ENCODE results near the gene ITGA1. TPM values are rescaled to one million over a fixed set of nuclear protein-coding genes. Genes with fewer than 3 reads are reported as not detected.

Gene ITGA1
- total RNA-seq, 1 donor from 2014 or later = 62.3 TPM

DNA sequence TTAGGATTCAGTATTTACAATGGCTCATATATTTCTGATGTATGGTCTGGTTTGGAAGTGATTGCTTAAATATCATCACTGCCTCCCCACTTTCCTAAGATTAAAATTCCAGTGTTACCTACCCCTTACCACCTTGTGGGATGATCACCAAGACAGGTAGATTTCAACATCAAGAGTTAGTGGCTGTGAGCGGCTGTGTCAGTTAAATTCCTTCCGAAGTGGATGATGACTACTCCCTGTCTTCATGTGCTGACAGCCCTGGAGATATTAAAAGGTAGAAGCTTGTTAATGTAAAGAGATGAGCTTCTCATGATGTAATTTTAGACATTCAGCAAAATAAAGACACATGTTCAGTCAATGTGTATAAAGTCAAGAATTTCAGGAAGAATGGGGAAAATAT, 205.7 kb downstream of the ITGA1 start:
- DNase-seq (ENCODE audit: low spot score) = no peak

DNA sequence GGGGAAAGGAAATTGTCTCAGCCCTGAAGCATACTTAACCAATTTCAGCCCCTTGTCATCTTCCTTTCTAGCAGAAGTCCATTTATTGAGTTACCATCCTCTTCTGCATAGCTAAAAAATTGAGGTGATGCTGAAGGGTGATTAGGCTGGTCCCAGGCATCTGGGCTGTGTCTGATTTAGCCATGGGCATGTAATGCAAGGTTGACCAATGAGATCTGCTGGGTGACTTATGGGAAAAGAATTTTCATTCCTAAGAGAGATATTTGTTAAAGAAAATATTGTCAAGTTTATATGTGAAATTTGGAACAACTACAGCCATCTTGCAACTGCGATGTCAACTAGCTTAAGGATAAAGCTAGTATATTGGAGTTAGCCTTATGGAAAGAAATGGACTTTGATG, 206.6 kb downstream of the ITGA1 start:
- DNase-seq (ENCODE audit: low spot score) = no peak

DNA sequence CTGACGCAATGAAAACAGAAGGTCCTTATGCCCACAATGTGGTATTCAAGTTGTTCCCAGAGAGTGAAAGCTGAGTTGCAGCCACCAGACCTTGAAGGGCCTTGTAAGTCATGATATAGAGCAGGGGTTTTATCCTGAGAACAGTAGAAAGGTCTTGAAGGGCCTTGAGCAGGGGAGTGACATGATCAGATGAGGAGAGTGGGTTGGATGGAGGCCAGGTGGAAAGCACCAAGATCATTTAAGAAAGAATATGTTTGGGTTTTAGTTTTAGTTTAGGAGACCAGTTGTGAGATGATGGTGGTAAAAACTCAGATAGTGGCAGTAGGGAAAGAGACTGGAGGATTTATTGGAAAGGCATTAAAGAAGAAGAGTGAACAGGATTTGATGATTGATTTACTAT, 207.4 kb downstream of the ITGA1 start:
- DNase-seq (ENCODE audit: low spot score) = no peak

DNA sequence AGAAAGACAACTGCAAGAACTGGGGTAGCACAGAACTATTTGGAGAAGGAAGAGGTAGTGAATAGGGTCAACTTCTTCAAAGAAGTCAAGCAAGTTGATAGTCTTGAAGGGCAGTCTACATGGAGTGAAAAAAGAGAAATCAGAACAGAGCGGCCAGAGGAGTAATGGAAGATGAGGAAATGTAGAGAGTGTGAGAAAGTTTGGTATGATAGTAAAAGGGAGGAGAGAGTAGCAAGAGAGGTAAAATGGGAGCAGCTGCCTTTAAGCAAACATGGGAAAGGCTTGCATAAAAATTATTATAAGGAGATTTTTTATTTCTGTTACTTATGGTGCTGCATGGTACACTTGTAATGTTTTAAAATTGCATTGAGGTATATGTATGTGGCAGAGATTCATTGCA, 208.2 kb downstream of the ITGA1 start:
- no peak for DNase-seq (ENCODE audit: low spot score)

DNA sequence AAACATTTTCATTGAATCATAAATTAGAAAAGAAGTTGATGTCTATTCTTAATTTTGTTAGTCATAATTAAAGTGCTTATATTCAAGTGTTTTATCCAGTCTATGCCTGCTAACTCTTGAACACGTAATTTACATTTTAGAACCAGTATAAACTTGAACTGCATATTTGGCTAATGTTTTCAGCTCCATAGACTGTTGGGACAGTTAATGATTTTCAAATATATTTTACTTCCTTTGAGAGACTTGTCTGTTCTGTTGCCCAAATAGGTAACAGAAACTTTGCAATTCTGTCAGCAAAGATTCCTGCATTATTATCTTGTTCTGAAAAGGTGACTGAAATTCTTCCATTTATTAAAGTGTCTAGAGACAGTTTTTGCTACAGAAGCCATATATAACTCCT, 209.3 kb downstream of the ITGA1 start:
- DNase-seq (ENCODE audit: low spot score) = no peak

DNA sequence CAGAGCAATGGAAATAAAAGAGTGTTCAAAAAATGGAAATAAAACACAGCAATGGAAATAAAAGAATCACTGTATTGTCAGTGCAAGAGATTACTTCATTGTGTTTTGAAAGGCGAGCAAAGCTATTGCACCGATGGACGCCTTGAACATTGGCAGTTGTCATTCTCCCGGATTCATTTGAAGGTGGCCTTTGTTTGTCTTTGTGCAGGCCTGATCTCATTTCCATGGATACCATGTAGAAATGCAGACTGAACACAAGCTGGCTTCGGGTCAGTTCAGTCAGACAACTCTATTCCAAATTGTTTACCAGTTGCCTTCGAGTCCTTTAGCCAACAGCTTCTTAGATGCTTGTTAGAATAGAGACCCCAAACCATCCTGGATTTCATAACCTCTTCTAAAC, 209.7 kb downstream of the ITGA1 start:
- DNase-seq (ENCODE audit: low spot score) = no peak

DNA sequence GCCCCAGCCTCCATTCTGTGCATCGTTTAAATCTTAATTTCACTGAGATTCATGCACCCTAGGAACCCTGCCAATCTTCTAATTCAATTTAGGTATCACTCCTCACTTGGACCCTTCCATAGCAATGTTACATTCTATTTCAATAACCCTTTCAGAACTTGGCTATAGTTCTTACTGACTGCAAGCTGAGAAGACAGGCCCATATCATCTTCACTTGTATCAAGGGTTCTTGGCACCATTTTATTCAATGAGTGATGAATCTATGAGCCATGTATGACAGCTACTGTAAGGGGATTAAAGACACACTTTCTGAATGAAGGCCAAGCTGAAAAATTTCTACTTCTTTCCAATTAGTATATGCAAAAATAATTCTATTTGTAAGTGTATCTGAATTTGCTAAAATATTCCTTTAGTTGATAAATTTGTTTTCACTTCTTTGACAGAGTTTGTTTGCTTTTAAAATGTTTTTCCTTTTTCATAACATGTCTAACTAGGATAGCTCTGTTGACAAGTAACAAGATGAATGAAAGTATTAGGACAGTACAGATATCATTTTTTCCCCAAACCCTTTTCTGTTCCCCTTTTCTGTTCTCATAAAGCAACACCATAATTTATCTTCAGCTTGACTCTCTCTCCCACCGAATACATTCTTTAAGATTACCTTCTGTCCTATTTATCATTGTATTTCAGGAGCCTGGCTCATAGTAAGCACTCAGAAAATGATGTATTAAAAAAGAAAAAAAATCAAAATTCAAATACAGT, 211.0 kb downstream of the ITGA1 start:
- no peak for DNase-seq (ENCODE audit: low spot score)

DNA sequence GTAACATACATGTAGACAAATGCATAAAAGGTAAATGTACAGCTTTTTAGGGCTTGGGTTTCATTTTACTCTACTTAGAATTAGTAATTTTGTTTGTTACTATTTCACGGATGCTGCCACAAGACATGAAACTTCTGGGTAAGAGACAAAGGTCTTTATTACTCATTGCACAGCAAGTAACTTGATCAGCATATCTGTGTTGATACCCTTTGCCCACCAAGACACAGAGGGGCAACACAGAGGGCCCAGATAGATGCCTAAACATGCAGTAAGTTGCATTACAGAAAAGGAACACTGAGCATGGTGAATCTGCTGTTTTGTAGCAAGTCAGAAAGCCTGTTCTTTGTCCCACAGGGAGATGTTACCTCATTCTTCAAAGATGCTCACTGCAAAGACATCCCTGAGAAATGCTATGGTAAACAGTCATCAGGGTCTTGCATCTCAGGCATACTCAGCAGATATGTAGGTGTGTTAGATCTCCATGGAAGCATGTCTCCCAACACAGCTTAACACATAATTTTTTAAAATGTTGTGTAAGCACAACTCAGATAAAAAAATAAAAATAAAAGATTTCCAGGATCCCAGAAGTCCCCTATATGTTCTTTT, 211.7 kb downstream of the ITGA1 start:
- DNase-seq (ENCODE audit: low spot score) = no peak

DNA sequence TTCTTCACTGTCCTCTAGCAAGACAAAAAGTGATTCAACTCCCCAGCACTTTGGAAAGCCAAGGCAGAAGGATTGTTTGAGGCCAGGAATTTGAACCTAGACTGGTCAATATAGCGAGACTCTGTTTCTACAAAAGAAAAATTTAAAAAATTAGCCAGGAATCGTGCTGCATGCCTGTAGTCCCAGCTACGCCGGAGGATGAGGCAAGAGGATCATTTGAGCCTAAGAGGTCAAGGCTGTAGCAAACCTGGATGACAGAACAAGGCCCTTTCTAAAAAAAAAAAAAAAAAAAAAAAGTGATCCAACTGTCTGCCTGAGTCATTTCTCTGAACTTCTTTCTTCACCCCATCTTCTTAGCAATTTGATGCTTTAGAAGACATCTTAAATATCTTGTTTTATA, 213.8 kb downstream of the ITGA1 start:
- DNase-seq (ENCODE audit: low spot score) = no peak

DNA sequence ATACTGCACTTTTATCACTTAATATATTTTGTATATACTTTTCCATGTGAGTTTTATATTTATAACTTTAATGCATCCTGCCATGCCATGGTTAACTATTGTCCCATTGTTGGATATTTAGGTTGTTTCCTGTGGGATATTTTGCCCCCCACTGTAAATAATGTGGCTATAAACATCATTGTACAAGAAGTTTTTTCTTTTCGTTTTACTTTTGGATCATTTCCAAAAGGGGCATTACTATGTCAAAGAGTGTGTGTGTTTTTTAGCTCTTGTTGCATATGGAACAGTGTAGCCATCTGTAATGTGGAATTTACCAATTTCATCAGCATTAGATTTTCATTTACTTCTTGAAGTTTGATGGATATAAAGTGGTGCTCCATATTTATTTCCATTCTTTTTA, 214.8 kb downstream of the ITGA1 start:
- no peak for DNase-seq (ENCODE audit: low spot score)

DNA sequence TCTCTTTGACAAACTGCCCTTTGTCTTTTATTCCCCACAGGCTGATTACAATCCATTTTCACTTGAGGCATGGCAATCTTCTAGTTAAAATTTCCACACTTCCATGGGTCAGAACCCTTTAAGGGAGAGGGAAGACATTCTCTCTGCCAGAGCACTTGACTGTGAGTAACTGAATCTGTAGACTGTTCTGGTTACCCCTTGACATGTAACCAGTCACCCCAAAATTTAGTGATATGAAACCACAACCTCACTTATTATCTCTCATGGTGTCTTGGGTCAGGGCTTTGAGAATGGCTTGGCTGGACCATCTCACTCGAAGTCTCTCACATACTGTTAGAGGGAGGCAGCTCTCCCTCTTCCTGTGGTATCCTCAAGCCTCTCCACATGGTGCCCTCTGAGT, 215.4 kb downstream of the ITGA1 start:
- DNase-seq (ENCODE audit: low spot score) = no peak

DNA sequence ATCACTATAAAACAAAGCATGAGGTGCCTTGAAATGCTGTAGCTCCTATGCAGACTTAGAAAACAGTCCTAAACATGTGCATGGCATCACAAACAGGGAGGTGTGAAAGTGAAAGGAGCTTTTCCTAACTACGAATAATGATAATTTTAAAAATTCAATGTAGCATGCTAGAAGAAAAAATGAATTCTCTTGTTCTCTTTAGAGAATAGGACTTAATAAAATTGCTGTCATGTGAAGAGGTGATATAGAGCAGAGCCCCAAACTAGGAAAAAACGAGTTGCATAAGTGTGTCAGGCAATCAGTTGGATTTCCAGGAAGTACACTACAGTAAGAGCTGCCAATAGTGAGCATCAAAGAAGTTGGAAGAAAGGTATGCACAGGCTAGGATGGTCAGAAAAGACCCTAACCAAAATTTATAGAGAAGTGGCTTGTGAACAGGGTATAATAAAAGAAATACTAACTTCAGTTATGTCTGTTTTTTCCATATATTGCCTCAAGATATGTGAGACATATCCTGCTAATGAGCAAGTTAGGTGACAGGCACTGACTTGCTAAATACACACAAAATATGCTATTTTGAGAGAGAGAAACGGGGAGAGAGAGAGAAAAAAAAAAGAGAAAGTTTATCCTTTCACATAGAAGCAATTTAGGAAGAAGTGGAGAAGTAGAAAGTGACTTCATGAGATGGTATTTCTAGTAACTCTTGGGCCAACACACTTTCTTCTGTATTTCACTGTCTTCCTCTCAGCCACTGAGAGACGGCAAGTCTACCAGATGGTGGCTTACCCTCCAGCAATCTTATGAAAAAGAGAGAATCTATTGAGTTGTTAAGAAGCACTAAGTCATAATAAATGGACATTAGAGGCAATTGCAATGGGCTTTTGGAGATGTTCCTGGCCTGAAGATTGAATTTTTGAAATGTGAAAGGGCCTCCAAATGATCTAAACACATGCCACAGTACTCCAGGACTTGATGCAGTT, 219.5 kb downstream of the ITGA1 start:
- DNase-seq (ENCODE audit: low spot score) = no peak

DNA sequence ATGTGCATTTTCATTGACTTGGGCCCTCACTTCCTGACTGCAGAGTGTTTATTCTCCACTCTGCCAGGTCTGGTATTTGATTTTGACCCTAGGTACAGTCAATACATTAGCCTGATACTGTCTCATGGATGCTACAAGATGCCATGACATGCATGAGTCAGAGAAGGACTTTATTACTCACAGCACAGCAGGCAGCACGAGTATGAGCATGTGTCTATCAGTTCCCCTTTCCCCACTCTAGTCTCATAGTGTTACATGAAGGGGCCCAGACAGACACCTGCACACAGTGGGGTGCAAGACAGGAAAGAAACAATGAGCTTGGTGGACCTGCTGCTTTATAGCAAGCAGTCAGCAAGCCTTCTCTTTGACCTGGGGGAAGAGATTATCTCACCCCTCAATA, 221.0 kb downstream of the ITGA1 start:
- no peak for DNase-seq (ENCODE audit: low spot score)

Other genes starting within 250 kb of the ITGA1 start
- gene PELO, start within 50 bp of the ITGA1 start, total RNA-seq = 36.7 TPM
- gene ITGA2, start 201.4 kb downstream of the ITGA1 start, total RNA-seq = 2.4 TPM